Ammon's horn (tissue), 1 donor: ENCODE data around the gene TMEM154.

Experiments used
- DNase-seq: peaks from one replicate; pipeline ENCODE4 v3.0.0-alpha.2; 2016; ENCODE audit warnings: low spot score

Gene TMEM154

GRCh38 chr4:152679414-152680281 lies at the start of gene TMEM154:
TMEM154 (minus strand) TSS chr4:152679997; CDS start chr4:152679933, 64 bp downstream.
- peak; percentile 68 for DNase-seq

GRCh38 chr4:152729466-152729865 lies 49.7 kb upstream of the TMEM154 start:
- no peak for DNase-seq

DNA sequence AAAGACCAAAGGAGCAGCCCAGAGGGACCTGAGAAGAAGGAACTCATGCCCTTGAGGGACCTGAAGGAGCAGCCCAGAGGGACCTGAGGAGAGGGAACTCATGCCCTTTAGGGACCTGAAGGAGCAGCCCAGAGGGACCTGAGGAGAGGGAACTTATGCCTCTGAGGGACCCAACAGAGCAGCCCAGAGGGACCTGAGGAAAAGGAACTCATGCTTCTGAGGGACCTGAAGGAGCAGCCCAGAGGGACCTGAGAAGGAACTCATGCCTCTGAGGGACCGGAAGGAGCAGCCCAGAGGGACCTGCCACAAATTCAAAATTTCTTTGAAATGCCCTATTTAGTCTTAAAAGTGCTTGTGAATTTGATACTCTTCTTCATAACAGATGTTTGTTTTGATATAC lies 48.5 kb upstream of the TMEM154 start:
- no peak for DNase-seq

GRCh38 chr4:152727784-152728183 lies 48.0 kb upstream of the TMEM154 start:
- no peak for DNase-seq

DNA sequence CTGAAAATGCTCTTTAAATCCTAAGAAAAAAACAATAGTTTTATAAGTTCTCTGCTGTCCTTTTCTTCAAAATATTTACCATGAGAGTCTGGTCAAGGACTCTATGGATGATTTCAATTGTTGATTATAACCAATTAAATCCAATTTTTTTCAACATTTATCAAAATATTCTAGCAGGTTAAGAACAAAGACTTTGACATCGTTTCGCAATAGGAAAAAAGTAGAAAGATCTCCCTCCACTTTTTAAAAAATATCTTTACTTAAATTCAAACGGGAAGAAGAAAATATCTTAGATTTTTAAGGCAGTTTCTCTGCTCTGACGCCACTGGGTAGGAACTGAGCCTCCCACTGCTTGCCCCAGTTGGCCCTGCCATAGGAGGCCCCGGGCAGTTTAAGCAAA lies 44.7 kb upstream of the TMEM154 start:
- DNase-seq, result no peak

DNA sequence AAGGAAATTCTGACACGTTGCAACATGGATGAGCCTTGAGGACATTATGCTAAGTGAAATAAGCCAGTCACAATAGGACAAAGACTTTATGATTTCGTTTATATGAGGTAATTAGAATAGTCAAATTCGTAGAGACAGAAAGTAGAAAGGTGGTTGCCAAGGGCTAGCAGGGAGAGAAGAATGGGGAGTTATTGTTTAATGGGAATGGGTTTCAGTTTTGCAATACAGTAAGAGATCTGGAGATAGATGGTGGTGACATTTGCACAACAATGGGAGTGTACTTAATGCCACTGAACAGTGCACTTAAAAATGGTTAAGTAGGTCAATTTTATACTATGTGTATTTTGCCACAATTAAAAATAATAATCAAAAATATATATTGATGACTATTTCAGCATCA lies 43.4 kb upstream of the TMEM154 start:
- DNase-seq, result no peak

- DNase-seq, result no peak
Measured at GRCh38 chr4:152719801-152720556, 40.2 kb upstream of the TMEM154 start.

- DNase-seq, result no peak
Measured at GRCh38 chr4:152719291-152719690, 39.5 kb upstream of the TMEM154 start.

GRCh38 chr4:152715076-152715475 lies 35.3 kb upstream of the TMEM154 start:
- DNase-seq, result no peak

DNA sequence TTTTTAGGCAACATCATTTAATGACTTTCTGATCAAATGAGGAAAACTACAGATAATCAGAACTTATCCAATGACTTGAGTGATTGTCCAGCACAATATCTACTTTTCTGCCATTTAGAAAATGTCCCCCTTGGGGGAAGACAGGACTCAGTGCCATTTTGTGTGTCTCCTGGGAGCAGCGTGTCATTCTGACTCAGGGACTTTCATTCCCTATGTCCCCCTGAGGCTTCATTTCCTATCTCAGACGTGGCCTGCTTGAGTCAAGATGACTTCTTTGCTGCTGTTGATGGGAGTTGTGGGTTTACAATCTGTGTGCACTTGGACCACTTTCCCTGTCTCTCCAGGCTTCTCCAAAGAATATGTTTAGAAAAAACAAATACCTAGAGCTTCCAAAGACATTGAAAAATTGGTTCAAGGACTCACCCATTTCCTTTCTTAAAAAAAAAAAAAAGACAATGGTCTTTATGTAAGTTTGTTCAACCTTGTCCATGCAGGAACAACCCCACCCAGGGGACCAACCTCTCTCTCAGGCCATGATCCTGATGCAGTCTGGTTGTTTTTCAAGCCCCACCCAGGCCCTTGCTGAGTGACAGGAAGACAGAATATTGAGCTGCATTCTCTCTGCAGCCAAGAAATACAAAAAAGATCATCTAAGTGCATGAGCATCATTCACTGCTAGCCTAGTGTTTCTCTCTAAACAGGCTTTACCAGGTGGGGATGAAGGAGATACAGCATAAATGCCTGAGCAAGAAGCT lies 34.3 kb upstream of the TMEM154 start:
- no peak for DNase-seq

- DNase-seq, result no peak
Measured at GRCh38 chr4:152709675-152710438, 30.1 kb upstream of the TMEM154 start.

- DNase-seq, result no peak
Measured at GRCh38 chr4:152708796-152709195, 29.0 kb upstream of the TMEM154 start.

DNA sequence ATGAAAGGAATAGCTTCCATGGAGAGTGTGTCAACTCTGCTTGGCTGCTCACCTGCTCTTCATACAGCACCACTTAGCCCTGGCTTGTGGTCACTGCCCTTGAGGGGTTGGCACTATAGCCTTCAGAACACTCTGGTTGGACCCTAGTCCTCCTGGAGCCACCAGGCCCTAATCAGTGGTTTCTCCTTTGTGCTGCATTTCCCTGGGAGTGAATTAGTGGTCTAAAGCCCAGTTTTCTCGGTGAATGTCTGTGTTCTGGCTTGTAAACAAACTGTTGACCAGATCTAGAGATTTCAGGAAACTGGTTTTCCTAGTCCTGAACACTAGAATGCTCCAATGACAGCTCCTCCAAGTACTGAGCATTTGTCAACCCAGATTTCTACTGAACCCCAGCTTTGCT lies 28.6 kb upstream of the TMEM154 start:
- DNase-seq, result no peak

DNA sequence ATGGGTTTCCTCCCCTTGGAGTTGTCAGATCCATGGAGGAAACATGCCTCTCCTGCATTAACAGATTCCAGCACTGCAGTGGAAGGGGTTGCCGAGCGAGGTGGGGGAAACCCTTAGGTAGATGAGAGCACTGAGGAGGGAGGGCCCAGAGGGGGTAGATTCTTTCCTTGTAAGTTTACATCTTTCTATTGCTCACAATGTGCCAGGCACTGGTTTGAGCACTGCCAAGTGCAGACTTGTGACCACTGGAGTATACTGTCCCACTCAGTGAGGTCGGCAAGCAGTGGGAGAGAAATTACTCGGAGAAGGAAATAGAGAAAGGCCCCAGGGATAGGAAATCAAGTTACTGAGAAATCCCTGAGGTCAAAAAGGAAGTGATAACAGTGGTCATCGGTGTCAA lies 27.8 kb upstream of the TMEM154 start:
- DNase-seq, result no peak

- no peak for DNase-seq
Measured at GRCh38 chr4:152705903-152706302, 26.1 kb upstream of the TMEM154 start.

- DNase-seq, result no peak
Measured at GRCh38 chr4:152704788-152705187, 25.0 kb upstream of the TMEM154 start.

DNA sequence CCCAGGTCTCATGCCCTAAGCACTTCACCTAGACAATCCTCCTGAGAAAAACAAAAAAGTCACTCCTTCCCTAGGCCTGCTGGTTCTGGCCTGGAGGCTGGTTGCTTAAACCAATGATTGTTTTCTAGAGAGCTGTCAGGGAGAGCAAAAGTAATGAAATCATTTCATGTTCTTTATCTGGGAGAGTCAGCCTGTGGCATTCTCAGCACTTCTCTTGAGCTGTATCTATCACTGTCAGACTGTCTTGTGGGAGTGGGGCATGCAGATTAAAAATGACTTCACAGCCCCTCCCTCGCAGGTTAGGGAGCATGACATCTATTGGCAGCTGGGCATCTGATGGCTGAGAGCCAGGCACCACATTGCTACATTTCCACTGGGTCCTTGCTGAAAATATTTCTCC lies 20.4 kb upstream of the TMEM154 start:
- DNase-seq, result no peak

DNA sequence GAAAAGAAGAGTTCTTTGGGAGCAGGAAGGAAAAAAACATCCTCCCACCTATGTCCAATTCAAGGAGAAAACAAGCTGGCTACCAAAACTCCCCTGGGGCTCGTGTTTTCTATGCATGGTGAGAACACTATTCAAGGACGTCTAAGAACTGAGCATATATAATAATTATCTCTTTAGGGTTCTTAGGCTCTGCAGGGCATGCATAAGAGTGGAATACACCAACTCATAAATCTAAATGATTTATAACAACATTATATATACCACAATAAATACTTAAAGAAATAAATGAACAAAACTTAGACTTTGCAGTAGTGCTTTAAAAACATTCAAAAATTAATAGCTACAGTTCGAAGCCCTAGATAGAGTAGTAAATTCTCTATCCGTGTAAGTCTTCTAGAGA lies 19.5 kb upstream of the TMEM154 start:
- DNase-seq, result no peak

GRCh38 chr4:152698089-152698499 lies 18.3 kb upstream of the TMEM154 start:
- no peak for DNase-seq

DNA sequence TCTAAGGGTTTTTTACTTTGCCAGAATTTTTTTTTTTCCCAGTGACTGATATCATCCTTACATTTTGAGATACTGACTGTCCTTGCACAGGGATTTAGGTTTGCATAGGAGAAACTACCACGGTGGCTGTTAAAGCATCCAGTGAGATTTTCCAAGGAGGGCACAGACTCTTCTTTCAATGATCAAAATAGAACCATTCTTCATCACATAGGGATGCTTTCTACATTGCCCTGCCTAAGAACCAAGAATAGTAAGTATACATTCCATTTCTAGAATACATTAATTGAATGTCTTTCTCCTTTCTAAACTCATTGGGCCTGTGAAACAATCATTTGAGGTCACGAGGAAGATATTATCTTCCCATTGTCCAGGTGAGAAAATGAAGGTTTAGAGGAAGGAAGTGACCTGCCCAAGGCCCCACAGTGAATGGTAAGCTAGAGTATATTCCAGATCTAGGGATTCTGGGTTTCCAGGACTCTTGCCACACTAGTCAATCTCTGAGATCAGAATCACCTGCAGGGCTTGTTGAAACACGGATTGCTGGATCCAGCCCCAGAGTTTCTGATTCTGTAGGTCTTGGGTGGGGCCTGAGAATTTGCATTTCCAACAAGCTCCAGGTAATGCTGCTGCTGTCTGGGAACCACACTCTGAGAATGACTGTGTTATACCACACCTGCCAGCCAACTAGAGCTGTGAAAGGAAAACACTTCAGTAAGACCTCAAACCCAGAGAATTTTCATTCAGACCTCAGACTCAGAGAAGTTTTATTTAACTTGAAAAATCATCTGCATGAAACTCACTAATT lies 17.7 kb upstream of the TMEM154 start:
- DNase-seq, result no peak

DNA sequence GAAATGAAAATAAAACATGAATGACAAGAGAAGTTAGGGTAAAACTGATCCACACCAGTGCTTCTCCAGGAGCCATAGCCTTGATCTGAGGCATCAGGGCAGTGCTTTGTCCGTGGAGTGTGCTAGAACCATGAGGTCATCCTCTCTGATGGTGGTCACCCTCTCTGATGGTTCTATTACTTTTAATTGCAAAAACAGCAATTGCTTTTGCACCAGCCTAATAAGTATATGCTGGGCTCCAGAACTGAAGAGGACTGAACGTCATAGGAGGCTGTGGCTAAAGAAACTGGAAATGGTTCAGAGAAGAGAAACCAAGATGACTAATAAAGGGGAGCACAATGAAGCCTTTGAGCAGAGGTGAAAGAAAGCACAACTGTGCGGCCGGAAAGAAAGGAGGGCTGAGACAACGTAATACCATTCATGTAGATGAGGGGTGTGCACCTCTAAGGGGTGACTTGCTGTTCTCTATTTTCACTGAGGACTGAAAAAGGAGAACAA lies 17.0 kb upstream of the TMEM154 start:
- DNase-seq, result peak; percentile 49
